Activated B cell treated with CpG ODN at 0.5 μM for 24 hours (primary cell): ENCODE data around the gene HSD11B1L. TPM values are rescaled to one million over a fixed set of nuclear protein-coding genes. Genes with fewer than 3 reads are reported as not detected.

ENCODE experiments used
- ATAC-seq: fragments of 200-7000 bp; cut with Tn5 transposase; one replicate; pipeline ENCODE4 v1.10.0; 2021; ENCODE audit warnings: low read depth, mild to moderate bottlenecking, moderate library complexity
- CTCF ChIA-PET: fragments of 350-600 bp; sonication (Branson Sonifier 250); formaldehyde crosslinking; loops from one replicate; lab custom pipeline; 2021; ENCODE audit warnings: antibody characterized with exemption; lab: Charles Lee
- POLR2A ChIA-PET: fragments of 350-600 bp; sonication (Branson Sonifier 250); formaldehyde crosslinking; loops from one replicate; lab custom pipeline; 2021; ENCODE audit warnings: antibody characterized with exemption; lab: Charles Lee
- DNase-seq: peaks from one replicate; pipeline ENCODE4 v3.0.0; 2022
- H3K27ac Mint-ChIP-seq: one replicate; pipeline ENCODE4 v1.8.0; 2020; ENCODE audit warnings: mixed read lengths
- H3K27me3 Mint-ChIP-seq: one replicate; pipeline ENCODE4 v1.8.0; 2021; ENCODE audit warnings: mixed read lengths
- H3K36me3 Mint-ChIP-seq: one replicate; pipeline ENCODE4 v1.8.0; 2021; ENCODE audit warnings: low read depth, mixed read lengths
- H3K4me1 Mint-ChIP-seq: one replicate; pipeline ENCODE4 v1.8.0; 2021; ENCODE audit warnings: mixed read lengths
- H3K4me3 Mint-ChIP-seq: one replicate; pipeline ENCODE4 v1.8.0; 2020; ENCODE audit warnings: mild to moderate bottlenecking, mixed read lengths
- H3K9me3 Mint-ChIP-seq: one replicate; pipeline ENCODE4 v1.8.0; 2020; ENCODE audit warnings: mixed read lengths
- CTCF ChIP-seq: fragments of 200-600 bp; IDR thresholded peaks from one replicate; pipeline ENCODE4 v1.8.0; 2022; ENCODE audit warnings: antibody characterized with exemption, mild to moderate bottlenecking
- intact Hi-C: fragments of 100-400 bp; cut with micrococcal nuclease; formaldehyde crosslinking; loops from one replicate; pipeline ENCODE4 v1.15.1; 2024
- total RNA-seq: library from RNA; stranded (reverse); gene quantifications from 2 replicates; pipeline ENCODE4 v1.2.3, GENCODE V29; 2022

The HSD11B1L gene
- 1.4 and 1.5 TPM in 2 replicates for total RNA-seq

GRCh38 chr19:5680437-5681368, at the start of gene HSD11B1L, which contains the start of gene MICOS13:
HSD11B1L (plus strand) TSS chr19:5681027; CDS start chr19:5684833, 3,806 bp downstream.
MICOS13 (minus strand) TSS chr19:5680516; CDS start chr19:5680486, 30 bp downstream.
- ATAC-seq: peak; percentile 92
- TF ChIP-seq CTCF: no peak
- Mint-ChIP-seq H3K27me3 (peaks cover 2% of the 10 kb centered on the region), H3K36me3 (peaks cover 12% of the 10 kb centered on the region), H3K4me1 (peaks cover 28% of the 10 kb centered on the region), H3K27ac (peak within 1 kb of the TSS; percentile 100), H3K9me3 (no peaks in the 10 kb centered on the region), H3K4me3 (peak within 1 kb of the TSS; percentile 96)
- ChIA-PET CTCF (no interaction called here), POLR2A (interaction anchor here (2.3 kb wide), 1 partner anchor 58 kb away, joined by 13 read pairs; the partner anchor contains the start of genes SAFB and SAFB2)
- DNase-seq: peak; percentile 100
- intact Hi-C loops: loop anchor here (1.0 to 5.0 kb wide), 5 partner anchors 10 to 1918 kb away; partner anchors contain the start of genes APBA3, CATSPERD, LONP1 and MRPL54

GRCh38 chr19:5631567-5632240, 49.1 kb upstream of the HSD11B1L start:
- no peak overlapping the region for H3K27ac Mint-ChIP-seq

GRCh38 chr19:5632241-5632612, 48.6 kb upstream of the HSD11B1L start:
- no peaks in the 10 kb centered on the region for H3K9me3 Mint-ChIP-seq
- POLR2A ChIA-PET: no interaction called here
- H3K36me3 Mint-ChIP-seq: peaks cover 58% of the 10 kb centered on the region
- DNase-seq: no peak
- H3K27ac Mint-ChIP-seq: no peak overlapping the region
- no peak overlapping the region for H3K4me3 Mint-ChIP-seq
- intact Hi-C loops: no loop called here
- ATAC-seq: no peak
- no peaks in the 10 kb centered on the region for H3K27me3 Mint-ChIP-seq
- H3K4me1 Mint-ChIP-seq: peaks cover 65% of the 10 kb centered on the region
- CTCF ChIA-PET: no interaction called here
- TF ChIP-seq CTCF: no peak

More at GRCh38 chr19:5631567-5632240, 49.1 kb upstream of the HSD11B1L start:
- peaks cover 60% of the 10 kb centered on the region for H3K36me3 Mint-ChIP-seq
- DNase-seq (no peak), ATAC-seq (no peak)
- no peak overlapping the region for H3K4me3 Mint-ChIP-seq
- ChIA-PET CTCF (no interaction called here), POLR2A (no interaction called here)
- intact Hi-C loops: no loop called here
- no peaks in the 10 kb centered on the region for H3K27me3 Mint-ChIP-seq
- peaks cover 68% of the 10 kb centered on the region for H3K4me1 Mint-ChIP-seq
- H3K9me3 Mint-ChIP-seq: no peaks in the 10 kb centered on the region
- TF ChIP-seq CTCF: no peak

GRCh38 chr19:5632657-5633056, 48.2 kb upstream of the HSD11B1L start:
- no peaks in the 10 kb centered on the region for H3K9me3 Mint-ChIP-seq
- CTCF ChIA-PET: no interaction called here
- no peak overlapping the region for H3K27ac Mint-ChIP-seq
- ATAC-seq: no peak
- no peak for DNase-seq
- H3K27me3 Mint-ChIP-seq: no peaks in the 10 kb centered on the region
- H3K4me3 Mint-ChIP-seq: no peak overlapping the region
- H3K36me3 Mint-ChIP-seq: peaks cover 58% of the 10 kb centered on the region
- POLR2A ChIA-PET: interaction anchor here (1.1 kb wide), 1 partner anchor 11 kb away, joined by 4 read pairs; no protein-coding TSS in a partner anchor
- no peak for TF ChIP-seq CTCF
- intact Hi-C loops: no loop called here
- peaks cover 62% of the 10 kb centered on the region for H3K4me1 Mint-ChIP-seq
